Large intestine (tissue), 3 donors: ENCODE results near the gene SERPINC1. TPM values are rescaled to one million over a fixed set of nuclear protein-coding genes. Genes with fewer than 3 reads are reported as not detected.
"Not testable (repeated sequence)": the region's sequence is repeated elsewhere in the genome, so short reads cannot be mapped to it uniquely, and the experiment has no call there.

ENCODE experiments used
- DNase-seq, 2 donors: peaks; one replicate each; pipeline versions ENCODE4 v3.0.0 to v3.0.0-alpha.2; 2013
- H3K27ac ChIP-seq: one replicate; pipeline ENCODE4 v1.5.1; 2013; ENCODE audit warnings: low read length
- H3K27me3 ChIP-seq: 2 replicates; pipeline ENCODE4 v1.6.1; 2013; ENCODE audit warnings: low read length; ENCODE audit not compliant: control insufficient read depth, insufficient read depth
- H3K36me3 ChIP-seq: 2 replicates; pipeline ENCODE4 v1.6.1; 2013; ENCODE audit warnings: low read length; ENCODE audit not compliant: control insufficient read depth, insufficient read depth
- H3K4me1 ChIP-seq: one replicate; pipeline ENCODE4 v1.6.1; 2013; ENCODE audit warnings: low read length; ENCODE audit not compliant: control insufficient read depth, insufficient read depth
- H3K4me3 ChIP-seq: one replicate; pipeline ENCODE4 v1.5.1; 2013; ENCODE audit warnings: low read length
- H3K9me3 ChIP-seq: one replicate; pipeline ENCODE4 v1.6.1; 2013; ENCODE audit warnings: mild to moderate bottlenecking, low read depth, low read length, moderate library complexity; ENCODE audit not compliant: control insufficient read depth
- WGBS: methylation state at CpG from one replicate; pipeline ENCODE4 v1.1.5; 2013; ENCODE audit warnings: low lambda C conversion rate; ENCODE audit not compliant: insufficient coverage; 5-methylcytosine and 5-hydroxymethylcytosine counted together
- polyA plus RNA-seq: library from polyadenylated mRNA; unstranded; fragments of 120-200 nt; gene quantifications from one replicate; pipeline ENCODE4 v1.2.1, GENCODE V29; 2013

Gene SERPINC1
- polyA plus RNA-seq, 1 donor: 0.54 TPM

- no peaks in the 10 kb centered on the region for H3K9me3 ChIP-seq
- no peak for DNase-seq
- H3K36me3 ChIP-seq: peaks cover 2% of the 10 kb centered on the region
- H3K27me3 ChIP-seq: no peaks in the 10 kb centered on the region
- no peaks in the 10 kb centered on the region for H3K4me1 ChIP-seq
- no CpG with 5 or more reads among the region's 3 CpGs for WGBS
- H3K27ac ChIP-seq: no peak overlapping the region
- H3K4me3 ChIP-seq: no peak overlapping the region
Measured at GRCh38 chr1:173894189-173894588, 22.9 kb downstream of the SERPINC1 start.

- Histone ChIP-seq H3K27ac (no peak overlapping the region), H3K27me3 (no peaks in the 10 kb centered on the region), H3K4me1 (no peaks in the 10 kb centered on the region), H3K4me3 (no peak overlapping the region), H3K9me3 (no peaks in the 10 kb centered on the region), H3K36me3 (peaks cover 2% of the 10 kb centered on the region)
- WGBS: 100% methylated on average over 1 of the region's 1 CpG
- DNase-seq: no peak
Measured at GRCh38 chr1:173893611-173894010, 23.5 kb downstream of the SERPINC1 start.

- Histone ChIP-seq H3K9me3 (no peaks in the 10 kb centered on the region), H3K27me3 (no peaks in the 10 kb centered on the region), H3K4me1 (no peaks in the 10 kb centered on the region), H3K27ac (no peak overlapping the region), H3K36me3 (peaks cover 17% of the 10 kb centered on the region), H3K4me3 (no peak overlapping the region)
- DNase-seq: no peak
- WGBS: no CpG with 5 or more reads among the region's 2 CpGs
Measured at GRCh38 chr1:173889885-173890284, 27.2 kb downstream of the SERPINC1 start.

GRCh38 chr1:173888749-173889148 is 28.4 kb downstream of the SERPINC1 start:
- no peak for DNase-seq
- no peaks in the 10 kb centered on the region for H3K27me3 ChIP-seq
- no peak overlapping the region for H3K27ac ChIP-seq
- peaks cover 17% of the 10 kb centered on the region for H3K36me3 ChIP-seq
- no peaks in the 10 kb centered on the region for H3K9me3 ChIP-seq
- no peaks in the 10 kb centered on the region for H3K4me1 ChIP-seq
- no peak overlapping the region for H3K4me3 ChIP-seq

- H3K36me3 ChIP-seq: peaks cover 17% of the 10 kb centered on the region
- no peak for DNase-seq
- H3K4me3 ChIP-seq: no peak overlapping the region
- no peaks in the 10 kb centered on the region for H3K9me3 ChIP-seq
- no peak overlapping the region for H3K27ac ChIP-seq
- WGBS: 100% methylated on average over 2 of the region's 2 CpGs
- H3K27me3 ChIP-seq: no peaks in the 10 kb centered on the region
- H3K4me1 ChIP-seq: no peaks in the 10 kb centered on the region
Measured at GRCh38 chr1:173887627-173888026, 29.5 kb downstream of the SERPINC1 start.

- H3K27me3 ChIP-seq: no peaks in the 10 kb centered on the region
- DNase-seq: no peak
- WGBS: 83% methylated on average over 1 of the region's 4 CpGs
- no peaks in the 10 kb centered on the region for H3K4me1 ChIP-seq
- no peak overlapping the region for H3K4me3 ChIP-seq
- no peak overlapping the region for H3K27ac ChIP-seq
- H3K36me3 ChIP-seq: peaks cover 17% of the 10 kb centered on the region
- H3K9me3 ChIP-seq: no peaks in the 10 kb centered on the region
Measured at GRCh38 chr1:173886746-173887611, 30.1 kb downstream of the SERPINC1 start.

- DNase-seq: no peak
- Histone ChIP-seq H3K4me1 (no peaks in the 10 kb centered on the region), H3K4me3 (no peak overlapping the region), H3K27ac (no peak overlapping the region), H3K36me3 (peaks cover 17% of the 10 kb centered on the region), H3K27me3 (no peaks in the 10 kb centered on the region), H3K9me3 (no peaks in the 10 kb centered on the region)
- no CpG with 5 or more reads among the region's 5 CpGs for WGBS
Measured at GRCh38 chr1:173884701-173885100, 32.4 kb downstream of the SERPINC1 start.

GRCh38 chr1:173881117-173881516 is 36.0 kb downstream of the SERPINC1 start:
- H3K36me3 ChIP-seq: peaks cover 13% of the 10 kb centered on the region
- not testable (repeated sequence) for H3K27ac ChIP-seq, DNase-seq, H3K4me1 ChIP-seq, H3K9me3 ChIP-seq, H3K27me3 ChIP-seq, H3K4me3 ChIP-seq
- WGBS: no CpG with 5 or more reads among the region's 4 CpGs

GRCh38 chr1:173878251-173878650 is 38.9 kb downstream of the SERPINC1 start:
- H3K4me1 ChIP-seq: no peaks in the 10 kb centered on the region
- no peaks in the 10 kb centered on the region for H3K27me3 ChIP-seq
- no peak for DNase-seq
- no peak overlapping the region for H3K4me3 ChIP-seq
- no peak overlapping the region for H3K27ac ChIP-seq
- peaks cover 11% of the 10 kb centered on the region for H3K36me3 ChIP-seq
- H3K9me3 ChIP-seq: no peaks in the 10 kb centered on the region

GRCh38 chr1:173876732-173877131 is 40.4 kb downstream of the SERPINC1 start:
- H3K27me3 ChIP-seq: no peaks in the 10 kb centered on the region
- H3K4me3 ChIP-seq: no peak overlapping the region
- 80% methylated on average over 1 of the region's 5 CpGs for WGBS
- no peak overlapping the region for H3K27ac ChIP-seq
- H3K4me1 ChIP-seq: no peaks in the 10 kb centered on the region
- peaks cover 11% of the 10 kb centered on the region for H3K36me3 ChIP-seq
- DNase-seq: no peak
- no peaks in the 10 kb centered on the region for H3K9me3 ChIP-seq

GRCh38 chr1:173871500-173871899 is 45.6 kb downstream of the SERPINC1 start:
- Histone ChIP-seq H3K4me3 (no peak overlapping the region), H3K9me3 (no peaks in the 10 kb centered on the region), H3K27ac (no peak overlapping the region), H3K27me3 (no peaks in the 10 kb centered on the region), H3K4me1 (peaks cover 13% of the 10 kb centered on the region), H3K36me3 (peaks cover 15% of the 10 kb centered on the region)
- WGBS: 83% methylated on average over 2 of the region's 2 CpGs
- DNase-seq: no peak
